ENCODE measurements around the gene TSPAN5. TPM values are rescaled to one million over a fixed set of nuclear protein-coding genes. Genes with fewer than 3 reads are reported as not detected.

The TSPAN5 gene
- total and polyA plus RNA-seq, 9 of the 15 experiments (the other 6 are each of a cell fraction or from before 2014, with no cell fraction given) = 0.58 to 6.6 (median 0.73) TPM

DNA sequence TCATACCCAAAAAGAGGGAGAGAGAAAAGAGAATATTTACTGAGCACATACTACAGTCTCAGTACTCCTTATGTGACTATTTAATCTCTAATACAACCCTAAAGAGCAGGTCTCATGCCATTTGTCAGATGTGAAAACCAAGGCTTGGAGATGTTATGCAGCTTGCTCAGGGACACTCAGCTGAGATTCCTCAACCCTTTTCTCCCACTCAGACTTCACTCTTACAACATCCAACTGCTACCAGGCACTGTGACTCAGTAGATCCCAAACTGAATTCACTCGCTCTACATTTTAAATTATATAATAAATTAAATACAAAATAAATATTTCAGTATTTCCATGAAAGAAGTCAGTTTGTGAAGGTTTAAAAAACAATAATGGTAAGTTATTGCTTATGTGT is 53.7 kb downstream of the TSPAN5 start:
- Histone ChIP-seq H3K9me3 (replicated peaks; ENCODE audit: control insufficient read depth, insufficient read depth, low read depth, low read length) (peaks cover under 1% of the 10 kb centered on the region; the same call in 1 of the 2 replicates), H3K4me3 (no peak overlapping the region), H4K20me1 (replicated peaks; ENCODE audit: control insufficient read depth, insufficient read depth, low read length) (no peaks in the 10 kb centered on the region), H3K9me1 (ENCODE audit: control insufficient read depth, insufficient read depth, low read length) (no peaks in the 10 kb centered on the region), H3K9ac (ENCODE audit: insufficient read depth in 1 of 2, low read depth in 2 of 2, low read length in 2 of 2) (no peak overlapping the region), H2AFZ (ENCODE audit: low read depth, low read length) (no peak overlapping the region), H3K79me2 (ENCODE audit: control insufficient read depth, insufficient read depth, low read length) (no peaks in the 10 kb centered on the region), H3K27me3 (ENCODE audit: control insufficient read depth in 2 of 2, insufficient read depth in 2 of 2, low read length in 2 of 2) (peaks cover 5 to 7% of the 10 kb centered on the region in 2 experiments; a peak in 3 of 5 replicates), H3K4me2 (ENCODE audit: insufficient read depth, low read length) (no peak overlapping the region), H3K4me1 (replicated peaks in 1 of 2; ENCODE audit: control insufficient read depth in 2 of 2, insufficient read depth in 2 of 2, low read length in 2 of 2) (no peaks in the 10 kb centered on the region; a peak in 1 of 5 replicates), H3K27ac (ENCODE audit: extremely low read depth, low read depth, low read length) (no peak overlapping the region), H3K36me3 (ENCODE audit: control insufficient read depth, insufficient read depth, low read length) (no peaks in the 10 kb centered on the region)
- in situ Hi-C loops (cut with MboI) = no loop called here
- BruUV-seq (replicated peaks) = no TSS peak
- FAIRE-seq (no peak), ATAC-seq (no peak), DNase-seq (ENCODE audit: extremely low read depth in 1 of 4, low spot score in 3 of 4) (no peak)
- WGBS (ENCODE audit: insufficient coverage, low coverage, missing lambda C conversion rate) = 0% methylated on average over 1 of the region's 1 CpG
- ChIA-PET CTCF (ENCODE audit: low intra/inter-chr PET ratio) (no interaction called here), POLR2A (no interaction called here)
- intact Hi-C loops (cut with micrococcal nuclease) = no loop called here
- TF ChIP-seq SIRT6 (IDR thresholded peaks at IDR 0.05; ENCODE audit: low read depth, low read length) = no peak
- no peak for TF ChIP-seq TAF7 (tag; IDR thresholded peaks at IDR 0.05)
- no peak for TF ChIP-seq ZNF3 (CRISPR knock-in tag; IDR thresholded peaks at IDR 0.05)
- TF ChIP-seq, protein P1, sequence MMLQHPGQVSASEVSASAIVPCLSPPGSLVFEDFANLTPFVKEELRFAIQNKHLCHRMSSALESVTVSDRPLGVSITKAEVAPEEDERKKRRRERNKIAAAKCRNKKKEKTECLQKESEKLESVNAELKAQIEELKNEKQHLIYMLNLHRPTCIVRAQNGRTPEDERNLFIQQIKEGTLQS (IDR thresholded peaks at IDR 0.05) = no peak
- TF ChIP-seq, protein P1 (CRISPR knock-in tag; conservative IDR thresholded peaks at IDR 0.05) = no peak
- no peak for TF ChIP-seq ZNF431 (CRISPR knock-in tag; IDR thresholded peaks at IDR 0.05)
- TF ChIP-seq, protein P2, sequence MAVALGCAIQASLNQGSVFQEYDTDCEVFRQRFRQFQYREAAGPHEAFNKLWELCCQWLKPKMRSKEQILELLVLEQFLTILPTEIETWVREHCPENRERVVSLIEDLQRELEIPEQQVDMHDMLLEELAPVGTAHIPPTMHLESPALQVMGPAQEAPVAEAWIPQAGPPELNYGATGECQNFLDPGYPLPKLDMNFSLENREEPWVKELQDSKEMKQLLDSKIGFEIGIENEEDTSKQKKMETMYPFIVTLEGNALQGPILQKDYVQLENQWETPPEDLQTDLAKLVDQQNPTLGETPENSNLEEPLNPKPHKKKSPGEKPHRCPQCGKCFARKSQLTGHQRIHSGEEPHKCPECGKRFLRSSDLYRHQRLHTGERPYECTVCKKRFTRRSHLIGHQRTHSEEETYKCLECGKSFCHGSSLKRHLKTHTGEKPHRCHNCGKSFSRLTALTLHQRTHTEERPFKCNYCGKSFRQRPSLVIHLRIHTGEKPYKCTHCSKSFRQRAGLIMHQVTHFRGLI (CRISPR knock-in tag; IDR thresholded peaks at IDR 0.05) = no peak
- no peak for TF ChIP-seq E2F3 (CRISPR knock-in tag; IDR thresholded peaks at IDR 0.05)
- TF ChIP-seq, protein P3, sequence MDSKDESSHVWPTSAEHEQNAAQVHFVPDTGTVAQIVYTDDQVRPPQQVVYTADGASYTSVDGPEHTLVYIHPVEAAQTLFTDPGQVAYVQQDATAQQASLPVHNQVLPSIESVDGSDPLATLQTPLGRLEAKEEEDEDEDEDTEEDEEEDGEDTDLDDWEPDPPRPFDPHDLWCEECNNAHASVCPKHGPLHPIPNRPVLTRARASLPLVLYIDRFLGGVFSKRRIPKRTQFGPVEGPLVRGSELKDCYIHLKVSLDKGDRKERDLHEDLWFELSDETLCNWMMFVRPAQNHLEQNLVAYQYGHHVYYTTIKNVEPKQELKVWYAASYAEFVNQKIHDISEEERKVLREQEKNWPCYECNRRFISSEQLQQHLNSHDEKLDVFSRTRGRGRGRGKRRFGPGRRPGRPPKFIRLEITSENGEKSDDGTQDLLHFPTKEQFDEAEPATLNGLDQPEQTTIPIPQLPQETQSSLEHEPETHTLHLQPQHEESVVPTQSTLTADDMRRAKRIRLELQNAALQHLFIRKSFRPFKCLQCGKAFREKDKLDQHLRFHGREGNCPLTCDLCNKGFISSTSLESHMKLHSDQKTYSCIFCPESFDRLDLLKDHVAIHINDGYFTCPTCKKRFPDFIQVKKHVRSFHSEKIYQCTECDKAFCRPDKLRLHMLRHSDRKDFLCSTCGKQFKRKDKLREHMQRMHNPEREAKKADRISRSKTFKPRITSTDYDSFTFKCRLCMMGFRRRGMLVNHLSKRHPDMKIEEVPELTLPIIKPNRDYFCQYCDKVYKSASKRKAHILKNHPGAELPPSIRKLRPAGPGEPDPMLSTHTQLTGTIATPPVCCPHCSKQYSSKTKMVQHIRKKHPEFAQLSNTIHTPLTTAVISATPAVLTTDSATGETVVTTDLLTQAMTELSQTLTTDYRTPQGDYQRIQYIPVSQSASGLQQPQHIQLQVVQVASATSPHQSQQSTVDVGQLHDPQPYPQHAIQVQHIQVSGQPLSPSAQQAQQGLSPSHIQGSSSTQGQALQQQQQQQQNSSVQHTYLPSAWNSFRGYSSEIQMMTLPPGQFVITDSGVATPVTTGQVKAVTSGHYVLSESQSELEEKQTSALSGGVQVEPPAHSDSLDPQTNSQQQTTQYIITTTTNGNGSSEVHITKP (IDR thresholded peaks at IDR 0.05; ENCODE audit: partially characterized antibody) = no peak
- TF ChIP-seq ZNF197 (CRISPR knock-in tag; IDR thresholded peaks at IDR 0.05; ENCODE audit: low read depth) = no peak
- no peak for TF ChIP-seq SUPT5H (IDR thresholded peaks at IDR 0.05)
- TF ChIP-seq, protein P4, sequence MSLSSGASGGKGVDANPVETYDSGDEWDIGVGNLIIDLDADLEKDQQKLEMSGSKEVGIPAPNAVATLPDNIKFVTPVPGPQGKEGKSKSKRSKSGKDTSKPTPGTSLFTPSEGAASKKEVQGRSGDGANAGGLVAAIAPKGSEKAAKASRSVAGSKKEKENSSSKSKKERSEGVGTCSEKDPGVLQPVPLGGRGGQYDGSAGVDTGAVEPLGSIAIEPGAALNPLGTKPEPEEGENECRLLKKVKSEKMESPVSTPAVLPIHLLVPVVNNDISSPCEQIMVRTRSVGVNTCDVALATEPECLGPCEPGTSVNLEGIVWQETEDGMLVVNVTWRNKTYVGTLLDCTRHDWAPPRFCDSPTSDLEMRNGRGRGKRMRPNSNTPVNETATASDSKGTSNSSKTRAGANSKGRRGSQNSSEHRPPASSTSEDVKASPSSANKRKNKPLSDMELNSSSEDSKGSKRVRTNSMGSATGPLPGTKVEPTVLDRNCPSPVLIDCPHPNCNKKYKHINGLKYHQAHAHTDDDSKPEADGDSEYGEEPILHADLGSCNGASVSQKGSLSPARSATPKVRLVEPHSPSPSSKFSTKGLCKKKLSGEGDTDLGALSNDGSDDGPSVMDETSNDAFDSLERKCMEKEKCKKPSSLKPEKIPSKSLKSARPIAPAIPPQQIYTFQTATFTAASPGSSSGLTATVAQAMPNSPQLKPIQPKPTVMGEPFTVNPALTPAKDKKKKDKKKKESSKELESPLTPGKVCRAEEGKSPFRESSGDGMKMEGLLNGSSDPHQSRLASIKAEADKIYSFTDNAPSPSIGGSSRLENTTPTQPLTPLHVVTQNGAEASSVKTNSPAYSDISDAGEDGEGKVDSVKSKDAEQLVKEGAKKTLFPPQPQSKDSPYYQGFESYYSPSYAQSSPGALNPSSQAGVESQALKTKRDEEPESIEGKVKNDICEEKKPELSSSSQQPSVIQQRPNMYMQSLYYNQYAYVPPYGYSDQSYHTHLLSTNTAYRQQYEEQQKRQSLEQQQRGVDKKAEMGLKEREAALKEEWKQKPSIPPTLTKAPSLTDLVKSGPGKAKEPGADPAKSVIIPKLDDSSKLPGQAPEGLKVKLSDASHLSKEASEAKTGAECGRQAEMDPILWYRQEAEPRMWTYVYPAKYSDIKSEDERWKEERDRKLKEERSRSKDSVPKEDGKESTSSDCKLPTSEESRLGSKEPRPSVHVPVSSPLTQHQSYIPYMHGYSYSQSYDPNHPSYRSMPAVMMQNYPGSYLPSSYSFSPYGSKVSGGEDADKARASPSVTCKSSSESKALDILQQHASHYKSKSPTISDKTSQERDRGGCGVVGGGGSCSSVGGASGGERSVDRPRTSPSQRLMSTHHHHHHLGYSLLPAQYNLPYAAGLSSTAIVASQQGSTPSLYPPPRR (CRISPR knock-in tag; IDR thresholded peaks at IDR 0.05; ENCODE audit: borderline replicate concordance) = no peak
- TF ChIP-seq HNRNPUL1 (IDR thresholded peaks at IDR 0.05; ENCODE audit: low read length) = no peak

Data from K562 (cell line).